ENCODE measurements around the gene TMEM171. TPM values are rescaled to one million over a fixed set of nuclear protein-coding genes. Genes with fewer than 3 reads are reported as not detected.

TMEM171 gene
- total RNA-seq, 1 donor from 2014 or later, result 31.8 TPM

GRCh38 chr5:73117088-73117740 lies 3.2 kb upstream of the TMEM171 start:
- no peak for TF ChIP-seq CTCF (IDR thresholded peaks at IDR 0.05)
- Mint-ChIP-seq H3K36me3 (ENCODE audit: unreplicated experiment) (peaks cover 6% of the 10 kb centered on the region), H3K27ac (ENCODE audit: unreplicated experiment) (peak overlapping the region; percentile 86), H3K4me1 (ENCODE audit: unreplicated experiment) (peaks cover 68% of the 10 kb centered on the region), H3K4me3 (ENCODE audit: unreplicated experiment) (no peak overlapping the region), H3K9me3 (ENCODE audit: unreplicated experiment) (peaks cover 9% of the 10 kb centered on the region), H3K27me3 (ENCODE audit: unreplicated experiment) (no peaks in the 10 kb centered on the region)
- peak; percentile 27 for DNase-seq (ENCODE audit: extremely low spot score, unreplicated experiment)

GRCh38 chr5:73118391-73118973 lies 1.9 kb upstream of the TMEM171 start:
- H3K27me3 Mint-ChIP-seq (ENCODE audit: unreplicated experiment), result no peaks in the 10 kb centered on the region
- H3K27ac Mint-ChIP-seq (ENCODE audit: unreplicated experiment), result peak overlapping the region; percentile 55
- no peaks in the 10 kb centered on the region for H3K9me3 Mint-ChIP-seq (ENCODE audit: unreplicated experiment)
- peaks cover 5% of the 10 kb centered on the region for H3K36me3 Mint-ChIP-seq (ENCODE audit: unreplicated experiment)
- TF ChIP-seq CTCF (IDR thresholded peaks at IDR 0.05), result no peak
- peak; percentile 21 for DNase-seq (ENCODE audit: extremely low spot score, unreplicated experiment)
- no peak overlapping the region for H3K4me3 Mint-ChIP-seq (ENCODE audit: unreplicated experiment)
- H3K4me1 Mint-ChIP-seq (ENCODE audit: unreplicated experiment), result peaks cover 80% of the 10 kb centered on the region

- TF ChIP-seq CTCF (IDR thresholded peaks at IDR 0.05), result no peak
- peak; percentile 80 for DNase-seq (ENCODE audit: extremely low spot score, unreplicated experiment)
- H3K27me3 Mint-ChIP-seq (ENCODE audit: unreplicated experiment), result no peaks in the 10 kb centered on the region
- H3K36me3 Mint-ChIP-seq (ENCODE audit: unreplicated experiment), result peaks cover 17% of the 10 kb centered on the region
- H3K9me3 Mint-ChIP-seq (ENCODE audit: unreplicated experiment), result no peaks in the 10 kb centered on the region
- H3K27ac Mint-ChIP-seq (ENCODE audit: unreplicated experiment), result peak overlapping the region; percentile 71
- peak overlapping the region; percentile 70 for H3K4me3 Mint-ChIP-seq (ENCODE audit: unreplicated experiment)
- peaks cover 83% of the 10 kb centered on the region for H3K4me1 Mint-ChIP-seq (ENCODE audit: unreplicated experiment)
Observed at GRCh38 chr5:73119451-73120157, 771 bp upstream of the TMEM171 start.

- Mint-ChIP-seq H3K9me3 (ENCODE audit: unreplicated experiment) (no peaks in the 10 kb centered on the region), H3K4me3 (ENCODE audit: unreplicated experiment) (peak overlapping the region; percentile 84), H3K36me3 (ENCODE audit: unreplicated experiment) (peaks cover 25% of the 10 kb centered on the region), H3K4me1 (ENCODE audit: unreplicated experiment) (peaks cover 71% of the 10 kb centered on the region), H3K27me3 (ENCODE audit: unreplicated experiment) (no peaks in the 10 kb centered on the region), H3K27ac (ENCODE audit: unreplicated experiment) (peak overlapping the region; percentile 20)
- no peak for DNase-seq (ENCODE audit: extremely low spot score, unreplicated experiment)
- TF ChIP-seq CTCF (IDR thresholded peaks at IDR 0.05), result no peak
Observed at GRCh38 chr5:73121119-73121463, 716 bp downstream of the TMEM171 start.

Measured in osteocyte (in vitro differentiated cells).